ENCODE data around the gene KLF6. TPM values are rescaled to one million over a fixed set of nuclear protein-coding genes. Genes with fewer than 3 reads are reported as not detected.

KLF6 gene
- total RNA-seq, 2 experiments from 2014 or later: 155 to 167 TPM

- POLR2A ChIA-PET: interaction anchor here (0.6 to 4.0 kb wide), 7 partner anchors 20 to 382 kb away, joined by 3 to 46 read pairs (median 3); no protein-coding TSS in a partner anchor
- H3K27ac Mint-ChIP-seq: peak overlapping the region; percentile 97
- peak; percentile 70 for DNase-seq
- no peaks in the 10 kb centered on the region for H3K27me3 Mint-ChIP-seq
- CTCF ChIA-PET: interaction anchor here (1.1 to 2.3 kb wide), 4 partner anchors 23 to 149 kb away, joined by 3 to 6 read pairs (median 3); no protein-coding TSS in a partner anchor
- peaks cover 56% of the 10 kb centered on the region for H3K36me3 Mint-ChIP-seq (ENCODE audit: low read depth)
- H3K4me1 Mint-ChIP-seq: peaks cover 51% of the 10 kb centered on the region
- H3K9me3 Mint-ChIP-seq: peaks cover 1% of the 10 kb centered on the region
- H3K4me3 Mint-ChIP-seq: peak overlapping the region; percentile 93
Measured at GRCh38 chr10:3783682-3784432, 1.2 kb downstream of the KLF6 start.

- POLR2A ChIA-PET: interaction anchor here (0.6 to 4.0 kb wide), 5 partner anchors 20 to 278 kb away, joined by 3 to 46 read pairs (median 3); no protein-coding TSS in a partner anchor
- CTCF ChIA-PET: interaction anchor here (0.9 to 2.3 kb wide), 5 partner anchors 24 to 180 kb away, joined by 3 to 6 read pairs (median 3); no protein-coding TSS in a partner anchor
- Mint-ChIP-seq H3K4me3 (peak overlapping the region; percentile 93), H3K9me3 (no peaks in the 10 kb centered on the region), H3K27ac (peak overlapping the region; percentile 97), H3K36me3 (ENCODE audit: low read depth) (peaks cover 62% of the 10 kb centered on the region), H3K4me1 (peaks cover 57% of the 10 kb centered on the region), H3K27me3 (no peaks in the 10 kb centered on the region)
- peak; percentile 82 for DNase-seq
Measured at GRCh38 chr10:3783316-3783681, 1.7 kb downstream of the KLF6 start.

DNA sequence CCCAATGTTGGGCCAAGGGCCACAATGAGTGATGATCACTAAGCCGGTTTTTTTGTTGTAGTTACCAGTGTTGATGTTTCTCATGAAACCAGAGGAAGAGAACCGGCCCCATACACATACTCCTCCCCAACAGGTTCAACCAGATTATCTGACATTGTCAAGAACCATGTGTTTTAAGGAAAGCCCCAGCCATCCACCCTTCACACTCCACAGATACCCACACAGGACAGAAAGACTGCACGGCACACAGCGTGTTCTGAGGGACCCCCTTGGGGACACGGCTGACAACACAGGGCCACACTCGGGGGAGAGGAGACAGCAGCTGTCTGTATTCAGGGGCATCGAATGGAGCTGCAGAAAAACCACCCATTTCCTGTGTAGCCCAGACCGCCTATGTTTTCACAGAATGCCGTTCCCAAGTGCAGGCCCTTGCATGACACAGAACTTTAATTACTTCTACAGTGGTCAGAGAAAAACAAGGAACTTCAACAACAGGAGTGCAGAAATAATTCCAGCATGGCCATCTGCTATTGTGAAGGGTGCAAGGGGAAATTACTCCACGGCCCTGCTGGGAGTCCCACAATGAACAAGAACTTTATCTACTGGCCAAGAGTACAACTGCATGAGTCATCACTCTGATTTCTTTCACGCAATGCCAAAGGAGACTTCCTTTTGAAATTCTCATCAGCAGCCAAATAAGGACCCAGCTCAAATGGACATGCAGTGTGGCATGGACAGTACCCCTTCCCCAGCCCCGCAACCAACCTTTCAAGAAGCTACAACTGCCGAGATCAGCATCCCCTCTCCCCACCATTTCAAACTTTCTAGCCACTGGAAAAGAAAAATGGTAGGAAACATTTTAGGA lies 2.3 kb downstream of the KLF6 start:
- H3K4me3 Mint-ChIP-seq: peak overlapping the region; percentile 93
- H3K9me3 Mint-ChIP-seq: no peaks in the 10 kb centered on the region
- peak overlapping the region; percentile 97 for H3K27ac Mint-ChIP-seq
- ChIA-PET CTCF (interaction anchor here (0.9 to 1.5 kb wide), 7 partner anchors 27 to 375 kb away, joined by 3 to 5 read pairs (median 3); no protein-coding TSS in a partner anchor), POLR2A (interaction anchor here (0.6 to 4.0 kb wide), 6 partner anchors 21 to 279 kb away, joined by 3 to 46 read pairs (median 3); no protein-coding TSS in a partner anchor)
- peak; percentile 64 for DNase-seq
- H3K27me3 Mint-ChIP-seq: no peaks in the 10 kb centered on the region
- H3K36me3 Mint-ChIP-seq (ENCODE audit: low read depth): peaks cover 68% of the 10 kb centered on the region
- H3K4me1 Mint-ChIP-seq: peaks cover 61% of the 10 kb centered on the region

- DNase-seq: peak; percentile 59
- no peaks in the 10 kb centered on the region for H3K9me3 Mint-ChIP-seq
Measured at GRCh38 chr10:3782146-3782450, 2.9 kb downstream of the KLF6 start.

DNA sequence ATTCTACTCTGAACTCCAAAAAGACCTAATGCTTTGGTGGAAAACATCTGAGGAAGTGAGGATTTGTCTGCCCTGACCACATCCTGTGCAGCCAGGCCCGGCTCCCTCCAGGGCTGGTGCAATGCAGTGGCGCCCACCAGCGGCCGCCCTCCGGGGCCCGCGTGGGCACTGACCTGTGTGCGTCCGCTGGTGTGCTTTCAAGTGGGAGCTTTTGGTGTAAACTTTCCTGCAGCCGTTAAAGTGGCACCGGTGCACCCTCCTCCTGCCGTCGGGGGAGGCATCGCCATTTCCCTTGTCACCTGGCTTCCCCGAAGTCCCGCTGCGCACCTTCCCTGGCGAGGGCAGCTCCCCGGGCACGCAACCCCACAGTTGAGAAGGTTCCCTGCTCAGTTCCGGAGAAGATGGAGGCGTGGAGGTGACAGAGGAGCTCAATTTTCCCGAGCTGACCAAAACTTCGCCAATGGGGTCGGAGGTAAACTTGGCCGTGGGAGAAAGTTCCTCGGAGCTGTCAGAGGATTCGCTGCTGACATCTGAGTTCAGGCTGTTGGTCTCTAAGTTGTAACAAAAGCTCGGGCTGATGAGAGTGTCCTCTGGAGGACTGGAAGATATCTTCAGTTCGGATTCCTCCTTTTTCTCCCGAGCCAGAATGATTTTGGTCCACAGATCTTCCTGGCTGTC lies 3.4 kb downstream of the KLF6 start:
- Mint-ChIP-seq H3K4me1 (peaks cover 67% of the 10 kb centered on the region), H3K4me3 (peak overlapping the region; percentile 93)

More at GRCh38 chr10:3782146-3782450, 2.9 kb downstream of the KLF6 start:
- Mint-ChIP-seq H3K4me3 (peak overlapping the region; percentile 93), H3K36me3 (ENCODE audit: low read depth) (peaks cover 72% of the 10 kb centered on the region), H3K27ac (peak overlapping the region; percentile 97), H3K27me3 (no peaks in the 10 kb centered on the region), H3K4me1 (peaks cover 66% of the 10 kb centered on the region)
- ChIA-PET CTCF (interaction anchor here (0.5 to 1.5 kb wide), 8 partner anchors 26 to 376 kb away, joined by 3 to 5 read pairs (median 3); no protein-coding TSS in a partner anchor), POLR2A (interaction anchor here (0.6 to 1.0 kb wide), 3 partner anchors 20 to 147 kb away, joined by 3 to 4 read pairs (median 4); no protein-coding TSS in a partner anchor)

GRCh38 chr10:3780771-3781467 lies 4.1 kb downstream of the KLF6 start:
- H3K36me3 Mint-ChIP-seq (ENCODE audit: low read depth): peaks cover 82% of the 10 kb centered on the region
- peaks cover 65% of the 10 kb centered on the region for H3K4me1 Mint-ChIP-seq
- ChIA-PET POLR2A (no interaction called here), CTCF (interaction anchor here (0.6 to 1.5 kb wide), 4 partner anchors 25 to 338 kb away, joined by 3 to 5 read pairs (median 3); no protein-coding TSS in a partner anchor)
- H3K27me3 Mint-ChIP-seq: no peaks in the 10 kb centered on the region
- no peaks in the 10 kb centered on the region for H3K9me3 Mint-ChIP-seq
- peak overlapping the region; percentile 93 for H3K4me3 Mint-ChIP-seq
- H3K27ac Mint-ChIP-seq: peak overlapping the region; percentile 97
- DNase-seq: no peak

More for the DNA sequence above, 3.4 kb downstream of the KLF6 start:
- Mint-ChIP-seq H3K9me3 (no peaks in the 10 kb centered on the region), H3K27me3 (no peaks in the 10 kb centered on the region), H3K36me3 (ENCODE audit: low read depth) (peaks cover 77% of the 10 kb centered on the region), H3K27ac (peak overlapping the region; percentile 97)
- DNase-seq: peak; percentile 42
- ChIA-PET POLR2A (interaction anchor here (0.6 kb wide), 2 partner anchors 94 to 148 kb away, joined by 3 to 4 read pairs; no protein-coding TSS in a partner anchor), CTCF (interaction anchor here (0.5 to 1.5 kb wide), 9 partner anchors 26 to 376 kb away, joined by 3 to 5 read pairs (median 3); no protein-coding TSS in a partner anchor)

DNA sequence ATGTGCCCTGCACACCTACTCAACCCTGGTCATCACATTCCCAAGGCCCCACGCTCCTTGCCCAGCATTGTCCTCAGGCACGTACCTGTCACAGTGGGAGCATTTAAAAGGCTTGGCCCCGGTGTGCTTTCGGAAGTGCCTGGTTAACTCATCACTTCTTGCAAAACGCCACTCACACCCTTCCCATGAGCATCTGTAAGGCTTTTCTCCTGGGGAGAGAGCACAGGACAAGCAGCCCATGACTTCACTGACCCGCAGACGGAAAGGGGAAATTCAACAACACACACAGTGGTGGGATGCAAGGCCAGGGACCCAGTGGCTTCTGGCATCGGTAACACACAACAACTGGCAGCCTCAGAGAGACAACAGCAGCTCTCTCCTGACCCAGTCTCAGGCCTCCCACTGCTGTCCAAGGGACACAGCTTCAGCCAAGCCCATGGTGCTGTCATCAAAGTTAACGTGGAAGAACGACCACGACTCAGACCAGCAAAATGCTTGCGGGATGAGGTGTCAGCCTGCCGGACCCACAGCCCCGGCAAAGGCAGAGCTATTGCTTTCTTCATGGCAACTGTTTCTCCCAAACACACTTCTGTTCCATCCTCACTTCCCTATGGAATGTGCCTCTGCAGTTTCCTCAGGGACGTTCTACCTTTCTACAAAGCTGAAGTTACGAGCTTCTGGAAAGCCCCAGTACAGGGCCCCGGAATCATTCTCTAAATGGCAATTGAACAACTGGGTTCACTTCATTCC lies 4.8 kb downstream of the KLF6 start:
- Mint-ChIP-seq H3K27me3 (no peaks in the 10 kb centered on the region), H3K4me3 (peak overlapping the region; percentile 93), H3K27ac (peak overlapping the region; percentile 97), H3K4me1 (peaks cover 70% of the 10 kb centered on the region), H3K36me3 (ENCODE audit: low read depth) (peaks cover 89% of the 10 kb centered on the region), H3K9me3 (no peaks in the 10 kb centered on the region)
- no peak for DNase-seq
- ChIA-PET CTCF (interaction anchor here (0.9 kb wide), 1 partner anchor 339 kb away, joined by 3 read pairs; no protein-coding TSS in a partner anchor), POLR2A (interaction anchor here (0.6 kb wide), 1 partner anchor 88 kb away, joined by 3 read pairs; no protein-coding TSS in a partner anchor)

- DNase-seq: no peak
- ChIA-PET POLR2A (interaction anchor here (1.6 kb wide), 1 partner anchor 28 kb away, joined by 5 read pairs; no protein-coding TSS in a partner anchor), CTCF (no interaction called here)
- peaks cover 70% of the 10 kb centered on the region for H3K4me1 Mint-ChIP-seq
- H3K27ac Mint-ChIP-seq: peak overlapping the region; percentile 73
- H3K27me3 Mint-ChIP-seq: no peaks in the 10 kb centered on the region
- H3K9me3 Mint-ChIP-seq: no peaks in the 10 kb centered on the region
- peaks cover 93% of the 10 kb centered on the region for H3K36me3 Mint-ChIP-seq (ENCODE audit: low read depth)
- H3K4me3 Mint-ChIP-seq: peak overlapping the region; percentile 93
Measured at GRCh38 chr10:3779158-3779741, 5.8 kb downstream of the KLF6 start.

DNA sequence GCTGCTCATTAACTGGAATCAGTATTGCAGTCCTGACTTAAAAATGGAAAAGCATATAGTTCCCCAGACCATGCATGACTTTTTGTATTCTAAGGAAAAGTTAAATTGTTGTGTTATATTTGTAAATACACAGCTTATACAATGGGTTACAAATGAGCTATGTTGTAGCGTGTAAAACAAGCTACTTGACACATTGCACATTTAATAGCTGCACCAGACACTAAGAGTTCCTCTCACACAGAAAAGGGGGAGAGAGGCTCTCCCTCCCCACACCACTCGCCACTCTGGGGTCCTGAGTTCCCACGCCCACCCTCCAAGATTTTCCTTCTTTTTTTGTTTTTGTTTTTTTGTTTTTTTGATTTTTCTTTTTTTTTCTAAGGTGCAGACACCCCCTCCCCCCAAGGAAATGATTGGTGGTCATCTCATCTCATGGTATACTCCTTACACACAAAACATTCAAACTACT lies 6.3 kb downstream of the KLF6 start:
- CTCF ChIA-PET: interaction anchor here (1.6 to 2.7 kb wide), 2 partner anchors 13 to 15 kb away, joined by 3 to 11 read pairs; no protein-coding TSS in a partner anchor
- POLR2A ChIA-PET: interaction anchor here (1.6 kb wide), 1 partner anchor 29 kb away, joined by 5 read pairs; no protein-coding TSS in a partner anchor
- Mint-ChIP-seq H3K27me3 (no peaks in the 10 kb centered on the region), H3K4me3 (peak overlapping the region; percentile 93), H3K36me3 (ENCODE audit: low read depth) (peaks cover 93% of the 10 kb centered on the region), H3K4me1 (peaks cover 70% of the 10 kb centered on the region), H3K9me3 (no peaks in the 10 kb centered on the region), H3K27ac (peak overlapping the region; percentile 73)
- no peak for DNase-seq

- H3K4me3 Mint-ChIP-seq: peak overlapping the region; percentile 93
- H3K27me3 Mint-ChIP-seq: no peaks in the 10 kb centered on the region
- peaks cover 90% of the 10 kb centered on the region for H3K36me3 Mint-ChIP-seq (ENCODE audit: low read depth)
- no peak for DNase-seq
- no peaks in the 10 kb centered on the region for H3K9me3 Mint-ChIP-seq
- CTCF ChIA-PET: interaction anchor here (1.6 to 2.7 kb wide), 2 partner anchors 12 to 14 kb away, joined by 3 to 11 read pairs; no protein-coding TSS in a partner anchor
- H3K4me1 Mint-ChIP-seq: peaks cover 70% of the 10 kb centered on the region
- POLR2A ChIA-PET: interaction anchor here (0.5 to 1.6 kb wide), 2 partner anchors 26 to 29 kb away, joined by 5 read pairs; no protein-coding TSS in a partner anchor
- peak overlapping the region; percentile 73 for H3K27ac Mint-ChIP-seq
Measured at GRCh38 chr10:3777981-3778691, 6.9 kb downstream of the KLF6 start.
